Measurements from ENCODE around the gene MYLK2. TPM values are rescaled to one million over a fixed set of nuclear protein-coding genes. Genes with fewer than 3 reads are reported as not detected.

MYLK2 gene
- total RNA-seq, 1 experiment from 2014 or later = 0.74 TPM

DNA sequence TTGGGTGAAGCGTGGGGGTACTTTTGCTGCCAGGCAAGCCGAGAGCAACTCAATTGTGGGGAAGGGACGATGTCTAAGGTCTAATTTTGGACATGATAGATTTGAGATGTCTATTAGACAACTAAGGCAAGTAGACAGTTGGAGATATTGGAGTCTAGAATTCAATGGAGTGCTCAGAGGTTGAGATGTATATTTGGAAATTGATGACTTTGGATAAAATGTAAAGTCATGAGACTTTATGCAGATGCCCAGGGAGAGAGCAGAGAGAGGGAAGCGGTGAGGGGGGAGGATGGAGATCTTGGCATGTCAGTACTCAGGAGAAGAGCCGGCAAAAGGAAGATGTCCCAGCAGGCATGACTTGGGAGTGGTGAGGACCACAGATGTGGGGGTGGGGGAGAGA lies 6.9 kb downstream of the MYLK2 start:
- no peak for TF ChIP-seq CTCF (conservative IDR thresholded peaks at IDR 0.05)
- Histone ChIP-seq H2BK20ac (ENCODE audit: low read depth, low read length, poor library complexity, severe bottlenecking) (no peak overlapping the region), H3K4ac (ENCODE audit: low read depth, low read length) (no peak overlapping the region), H3K79me1 (ENCODE audit: insufficient read depth, low read depth, low read length, poor library complexity, severe bottlenecking) (no peaks in the 10 kb centered on the region), H4K8ac (replicated peaks; ENCODE audit: insufficient read length, low read depth, low read length) (no peak overlapping the region), H2BK15ac (ENCODE audit: low read depth, low read length) (no peak overlapping the region), H4K91ac (ENCODE audit: insufficient read length, low read depth, low read length) (no peak overlapping the region), H2AFZ (ENCODE audit: low read length) (no peak overlapping the region), H4K20me1 (ENCODE audit: control insufficient read depth, insufficient read depth, insufficient read length) (no peaks in the 10 kb centered on the region), H3K79me2 (ENCODE audit: insufficient read depth, low read length) (no peaks in the 10 kb centered on the region), H2BK5ac (ENCODE audit: insufficient read length, low read length) (no peak overlapping the region), H3T11ph (ENCODE audit: low read length) (no peak overlapping the region), H3K9ac (ENCODE audit: extremely low read depth, insufficient read length, low read length) (no peak overlapping the region), H3K14ac (ENCODE audit: insufficient read depth, low read length) (no peak overlapping the region), H3K27me3 (ENCODE audit: insufficient read depth, low read length) (no peaks in the 10 kb centered on the region), H2BK12ac (ENCODE audit: insufficient read length, low read depth, low read length) (no peak overlapping the region), H4K5ac (ENCODE audit: insufficient read length, low read depth, low read length) (no peak overlapping the region), H3K23ac (ENCODE audit: insufficient read length, low read depth, low read length) (no peak overlapping the region), H3K4me1 (ENCODE audit: insufficient read depth, low read length) (no peaks in the 10 kb centered on the region), H2BK120ac (ENCODE audit: low read depth, low read length, poor library complexity, severe bottlenecking) (no peak overlapping the region), H3K56ac (ENCODE audit: insufficient read length, low read depth, low read length) (no peak overlapping the region), H2AK5ac (ENCODE audit: insufficient read length, low read length) (no peak overlapping the region), H3K4me2 (ENCODE audit: insufficient read depth, insufficient read length, low read length) (no peak overlapping the region), H3K23me2 (ENCODE audit: insufficient read length, low read depth, low read length, poor library complexity, severe bottlenecking) (no peaks in the 10 kb centered on the region), H3K27ac (ENCODE audit: insufficient read length, low read depth, low read length) (no peak overlapping the region), H3K9me3 (ENCODE audit: control insufficient read depth, low read depth, low read length) (no peaks in the 10 kb centered on the region), H3K18ac (ENCODE audit: insufficient read length, low read depth, low read length) (no peak overlapping the region)
- no peak for DNase-seq
- H3K4me1 Mint-ChIP-seq = peaks cover 15 to 16% of the 10 kb centered on the region in 2 experiments
- no peaks in the 10 kb centered on the region for H3K36me3 Mint-ChIP-seq (ENCODE audit: insufficient read depth in 1 of 3, low read depth in 3 of 3)
- H3K4me3 Mint-ChIP-seq = no peak overlapping the region
- no peaks in the 10 kb centered on the region for H3K9me3 Mint-ChIP-seq
- no CpG with 5 or more reads among the region's 5 CpGs for WGBS (ENCODE audit: extremely low coverage, insufficient read length, low lambda C conversion rate)
- H3K27ac Mint-ChIP-seq = no peak overlapping the region
- peaks cover 3% of the 10 kb centered on the region; the same call in 1 of the 2 replicates for H3K27me3 Mint-ChIP-seq (ENCODE audit: low read depth)

Data from H9 (cell line).